HL-60 (cell line): ENCODE results near the gene COLQ.

Source experiments
- CTCF ChIP-seq: IDR thresholded peaks from one replicate; pipeline ENCODE4 v1.5.1; 2011; ENCODE audit warnings: low read length, control low read depth, inconsistent platforms; ENCODE audit not compliant: insufficient read depth
- POLR2AphosphoS5 ChIP-seq: IDR thresholded peaks from 2 replicates; pipeline ENCODE4 v1.6.1; 2012; ENCODE audit warnings: low read depth
- REST ChIP-seq: IDR thresholded peaks from 2 replicates; pipeline ENCODE4 v1.6.1; 2012; ENCODE audit warnings: low read depth; ENCODE audit not compliant: insufficient replicate concordance

GRCh38 chr3:15536856-15537255 is 15.3 kb upstream of the COLQ start:
- TF ChIP-seq CTCF (no peak), REST (no peak), POLR2AphosphoS5 (no peak)
